ENCODE results near the gene SLC51B.

DNA sequence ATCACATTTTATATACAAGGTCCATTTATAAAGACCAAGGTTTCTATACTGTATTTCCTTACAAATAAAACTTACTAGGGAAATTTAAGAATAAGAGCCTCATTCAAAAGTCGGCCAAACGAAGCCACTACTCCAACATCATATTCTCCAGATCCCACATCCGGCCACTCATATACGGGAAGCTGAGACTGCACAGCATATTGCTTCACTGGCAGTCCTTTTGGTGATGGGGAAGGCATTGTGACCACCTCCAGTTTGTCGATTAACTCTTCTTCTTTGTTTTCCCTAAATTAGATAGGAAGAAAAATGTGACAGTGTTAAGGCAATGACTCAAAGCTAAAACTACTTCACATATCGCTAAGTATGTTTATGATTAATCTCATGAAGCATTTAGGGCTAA, 18.4 kb upstream of the SLC51B start:
- TF ChIP-seq POLR2AphosphoS5 (IDR thresholded peaks at IDR 0.05; ENCODE audit: low read depth, low read length) (no peak), TAF1 (IDR thresholded peaks at IDR 0.05; ENCODE audit: borderline replicate concordance, insufficient read depth, low read length) (no peak), REST (IDR thresholded peaks at IDR 0.05; ENCODE audit: insufficient read depth in 1 of 2, low read depth in 2 of 2, low read length in 2 of 2) (no peak), SIN3A (IDR thresholded peaks at IDR 0.05; ENCODE audit: borderline replicate concordance, insufficient read depth, low read length) (no peak)
